ENCODE measurements around the gene CATSPER3.

- TF ChIP-seq CTCF (IDR thresholded peaks at IDR 0.05) (no peak), POLR2A (IDR thresholded peaks at IDR 0.05) (no peak)
These were observed 46.4 kb downstream of the CATSPER3 start for GRCh38 chr5:135013947-135014570.

Data from ovary (tissue), 3 donors.